Measurements from ENCODE around the gene UFL1.
"Not testable (repeated sequence)": the region's sequence is repeated elsewhere in the genome, so short reads cannot be mapped to it uniquely, and the experiment has no call there.

The UFL1 gene

GRCh38 chr6:96521644-96522464 lies at the start of gene UFL1:
UFL1 (plus strand) TSS chr6:96521806; CDS start chr6:96521874, 68 bp downstream.
- DNase-seq = peak; percentile 95
- TF ChIP-seq POLR2A (IDR thresholded peaks at IDR 0.05; ENCODE audit: low read length) (peak; percentile 98), GATA1 (IDR thresholded peaks at IDR 0.05; ENCODE audit: low read depth, low read length) (no peak)

DNA sequence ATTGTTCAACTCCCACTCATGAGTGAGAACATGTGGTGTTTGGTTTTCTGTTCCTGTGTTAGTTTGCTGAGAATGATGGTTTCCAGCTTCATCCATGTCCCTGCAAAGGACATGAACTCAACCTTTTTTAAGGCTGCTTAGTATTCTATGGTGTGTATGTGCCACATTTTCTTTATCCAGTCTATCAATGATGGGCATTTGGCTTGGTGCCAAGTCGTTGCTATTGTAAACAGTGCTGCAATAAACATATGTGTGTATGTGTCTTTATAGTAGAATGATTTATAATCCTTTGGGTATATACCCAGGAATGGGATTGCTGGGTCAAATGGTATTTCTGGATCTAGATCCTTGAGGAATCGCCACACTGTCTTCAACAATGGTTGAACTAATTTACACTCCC lies 49.3 kb upstream of the UFL1 start:
- not testable (repeated sequence) for DNase-seq

DNA sequence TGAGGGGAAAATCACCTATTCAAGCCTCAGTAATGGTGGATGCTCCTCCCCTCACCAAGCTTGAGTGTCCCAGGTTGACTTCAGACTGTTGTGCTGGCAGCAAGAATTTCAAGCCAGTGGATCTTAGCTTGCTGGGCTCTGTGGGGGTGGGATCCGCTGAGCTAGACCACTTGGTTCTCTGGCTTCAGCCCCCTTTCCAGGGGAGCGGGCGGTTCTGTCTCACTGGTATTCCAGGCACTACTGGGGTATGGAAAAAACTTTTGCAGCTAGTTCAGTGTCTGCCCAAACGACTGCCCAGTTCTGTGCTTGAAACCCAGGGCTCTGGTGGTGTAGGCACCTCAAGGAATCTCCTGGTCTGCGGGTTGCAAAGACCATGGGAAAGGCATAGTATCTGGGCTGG lies 42.9 kb upstream of the UFL1 start:
- DNase-seq = no peak

DNA sequence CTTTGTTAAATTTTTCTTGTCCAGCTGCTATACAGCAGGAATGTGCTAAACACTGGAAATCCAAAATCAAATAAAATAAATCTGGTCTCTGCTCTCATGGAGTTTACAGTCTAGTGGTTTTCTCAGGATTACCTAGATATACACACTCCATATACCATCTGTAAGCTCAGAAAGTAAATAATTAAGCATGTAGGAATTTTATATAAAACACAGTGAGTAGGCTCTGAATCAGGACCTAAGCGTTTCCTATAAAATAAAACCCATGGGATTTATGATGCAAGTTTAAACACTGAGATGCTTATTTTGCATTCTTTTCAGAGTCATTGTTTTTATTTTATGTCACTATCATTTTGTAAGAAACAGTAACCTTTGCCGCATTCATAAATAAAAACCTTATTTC lies 29.7 kb upstream of the UFL1 start:
- TF ChIP-seq POLR2A (IDR thresholded peaks at IDR 0.05; ENCODE audit: low read length) = no peak
- TF ChIP-seq GATA1 (IDR thresholded peaks at IDR 0.05; ENCODE audit: low read depth, low read length) = no peak
- DNase-seq = no peak

More for the DNA sequence above, 42.9 kb upstream of the UFL1 start:
- no peak for TF ChIP-seq POLR2A (IDR thresholded peaks at IDR 0.05; ENCODE audit: low read length)
- no peak for TF ChIP-seq GATA1 (IDR thresholded peaks at IDR 0.05; ENCODE audit: low read depth, low read length)

DNA sequence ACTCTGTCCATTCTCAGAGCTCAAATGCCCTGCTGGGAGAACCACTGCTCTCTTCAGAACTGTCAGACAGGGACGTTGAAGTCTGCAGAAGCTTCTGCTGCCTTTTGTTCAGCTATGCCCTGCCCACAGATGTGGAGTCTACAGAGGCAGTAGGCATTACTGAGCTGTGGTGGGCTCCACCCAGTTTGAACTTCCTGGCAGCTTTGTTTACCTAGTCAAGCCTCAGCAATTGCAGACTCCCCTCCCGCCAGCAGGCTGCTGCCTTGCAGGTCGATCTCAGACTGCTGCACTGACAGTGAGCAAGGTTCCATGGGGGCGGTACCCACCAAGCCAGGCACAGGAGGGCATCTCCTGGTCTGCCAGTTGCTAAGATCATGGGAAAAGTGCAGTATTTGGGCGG lies 21.8 kb upstream of the UFL1 start:
- no peak for DNase-seq
- no peak for TF ChIP-seq GATA1 (IDR thresholded peaks at IDR 0.05; ENCODE audit: low read depth, low read length)
- TF ChIP-seq POLR2A (IDR thresholded peaks at IDR 0.05; ENCODE audit: low read length) = no peak

- TF ChIP-seq GATA1 (IDR thresholded peaks at IDR 0.05; ENCODE audit: low read depth, low read length) (no peak), POLR2A (IDR thresholded peaks at IDR 0.05; ENCODE audit: low read length) (no peak)
- no peak for DNase-seq
Observed at GRCh38 chr6:96502915-96503314, 18.7 kb upstream of the UFL1 start.

- DNase-seq = no peak
- TF ChIP-seq GATA1 (IDR thresholded peaks at IDR 0.05; ENCODE audit: low read depth, low read length) (no peak), POLR2A (IDR thresholded peaks at IDR 0.05; ENCODE audit: low read length) (no peak)
Observed at GRCh38 chr6:96505363-96505762, 16.2 kb upstream of the UFL1 start.

DNA sequence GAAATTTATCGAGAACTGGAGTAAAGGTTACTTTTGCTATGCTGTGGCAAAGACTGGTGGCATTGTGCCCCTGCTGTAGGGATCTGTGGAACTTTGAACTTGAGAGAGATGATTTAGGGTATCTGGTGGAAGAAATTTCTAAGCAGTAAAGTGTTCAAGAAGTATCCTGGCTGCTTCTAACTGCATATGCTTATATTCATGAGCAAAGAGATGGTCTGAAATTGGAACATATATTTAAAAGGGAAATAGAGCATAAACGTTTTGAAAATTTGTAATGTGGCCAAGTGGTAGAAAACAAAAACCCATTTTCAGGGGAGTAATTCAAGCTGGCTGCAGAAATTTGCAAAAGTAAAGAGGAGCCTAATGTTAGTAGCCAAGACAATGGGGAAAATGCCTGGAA lies 12.3 kb upstream of the UFL1 start:
- DNase-seq = no peak
- TF ChIP-seq POLR2A (IDR thresholded peaks at IDR 0.05; ENCODE audit: low read length) (no peak), GATA1 (IDR thresholded peaks at IDR 0.05; ENCODE audit: low read depth, low read length) (no peak)

DNA sequence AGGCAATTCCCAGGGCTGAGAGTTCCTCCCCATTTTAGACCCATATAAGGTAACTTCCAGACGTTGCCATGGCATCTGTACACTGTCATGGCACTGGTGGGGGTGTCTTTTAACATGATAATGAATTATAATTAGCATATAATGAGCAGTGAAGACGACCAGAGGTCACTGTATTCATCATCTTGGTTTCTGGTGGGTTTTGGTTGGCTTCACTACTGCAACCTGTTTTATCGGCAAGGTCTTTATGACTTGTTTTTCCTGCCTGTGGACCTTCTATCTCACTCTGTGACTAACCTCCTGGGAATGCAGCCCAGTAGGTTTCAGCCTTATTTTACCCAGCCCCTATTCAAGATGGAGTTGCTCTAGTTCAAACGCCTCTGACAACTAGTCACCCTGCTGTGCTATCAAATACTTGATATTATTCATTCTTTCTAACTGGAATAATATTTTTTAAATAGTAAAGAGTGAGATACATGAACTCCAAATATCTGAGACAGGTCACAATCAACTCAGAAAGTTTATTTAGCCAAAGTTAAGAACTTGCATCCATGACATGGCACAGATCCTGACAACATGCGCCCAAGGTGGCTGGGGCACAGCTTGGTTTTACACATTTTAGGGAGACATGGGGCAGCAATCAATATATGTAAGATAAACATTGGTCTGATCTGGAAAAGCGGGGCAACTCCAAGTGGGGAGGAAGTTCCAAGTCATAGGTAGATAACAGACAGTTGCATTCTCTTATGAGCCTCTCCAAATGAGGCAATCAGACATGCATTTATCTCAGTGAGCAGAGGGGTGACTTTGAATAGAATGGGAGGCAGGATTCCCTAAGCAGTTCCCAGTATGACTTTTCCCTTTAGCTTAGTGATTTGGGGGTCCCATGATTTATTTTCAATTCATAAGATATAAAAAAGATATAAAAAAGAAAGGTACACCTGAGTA lies 1.2 kb upstream of the UFL1 start:
- peak; percentile 40 to 43 for DNase-seq
- no peak for TF ChIP-seq POLR2A (IDR thresholded peaks at IDR 0.05; ENCODE audit: low read length)

GRCh38 chr6:96521306-96521643 lies 331 bp upstream of the UFL1 start:
- TF ChIP-seq GATA1 (IDR thresholded peaks at IDR 0.05; ENCODE audit: low read depth, low read length) = no peak
- no peak for TF ChIP-seq POLR2A (IDR thresholded peaks at IDR 0.05; ENCODE audit: low read length)
- DNase-seq = no peak

- DNase-seq = peak; percentile 73 to 74
- TF ChIP-seq POLR2A (IDR thresholded peaks at IDR 0.05; ENCODE audit: low read length) (no peak), GATA1 (IDR thresholded peaks at IDR 0.05; ENCODE audit: low read depth, low read length) (no peak)
Observed at GRCh38 chr6:96522465-96523009, 931 bp downstream of the UFL1 start.

GRCh38 chr6:96528193-96528592 lies 6.6 kb downstream of the UFL1 start:
- DNase-seq = no peak
- no peak for TF ChIP-seq POLR2A (IDR thresholded peaks at IDR 0.05; ENCODE audit: low read length)
- no peak for TF ChIP-seq GATA1 (IDR thresholded peaks at IDR 0.05; ENCODE audit: low read depth, low read length)

GRCh38 chr6:96532399-96532798 lies 10.8 kb downstream of the UFL1 start:
- DNase-seq = no peak
- no peak for TF ChIP-seq GATA1 (IDR thresholded peaks at IDR 0.05; ENCODE audit: low read depth, low read length)
- no peak for TF ChIP-seq POLR2A (IDR thresholded peaks at IDR 0.05; ENCODE audit: low read length)

DNA sequence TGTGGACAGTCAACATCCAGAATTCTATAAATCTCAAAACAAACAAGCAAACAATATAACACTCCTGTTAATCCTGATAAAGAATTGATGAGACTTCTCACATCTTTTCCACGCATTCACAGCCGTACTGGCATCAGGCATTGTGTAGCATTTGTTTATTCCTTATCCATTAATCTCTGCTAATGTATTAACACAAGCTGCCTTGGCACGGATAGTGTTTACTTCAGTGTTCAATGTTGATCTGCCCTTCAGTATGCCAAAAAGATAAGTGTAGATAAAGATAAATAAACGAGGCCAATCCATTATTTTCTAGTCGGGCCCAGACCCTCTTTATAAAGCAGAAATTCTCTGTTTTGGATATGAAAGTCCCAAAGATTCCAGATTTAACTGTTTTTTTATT lies 16.1 kb downstream of the UFL1 start:
- DNase-seq = no peak

More for the DNA sequence above, 16.1 kb downstream of the UFL1 start:
- TF ChIP-seq POLR2A (IDR thresholded peaks at IDR 0.05; ENCODE audit: low read length) (no peak), GATA1 (IDR thresholded peaks at IDR 0.05; ENCODE audit: low read depth, low read length) (no peak)

Data from erythroblast (primary cell).